Liver (tissue), 9 donors: ENCODE data around the gene CDK15. TPM values are rescaled to one million over a fixed set of nuclear protein-coding genes. Genes with fewer than 3 reads are reported as not detected.

Experiments
- DNase-seq: peaks from one replicate; pipeline ENCODE4 v3.0.0-alpha.2; 2017; ENCODE audit warnings: low spot score
- H3K27ac ChIP-seq, 2 donors: one replicate each; pipeline ENCODE4 v1.7.0; 2013; ENCODE audit warnings: inconsistent platforms in 2 of 2, low read length in 2 of 2, control low read depth in 1 of 2, low read depth in 1 of 2, mild to moderate bottlenecking in 1 of 2
- H3K27me3 ChIP-seq, 4 donors: one replicate each; pipeline versions ENCODE4 v1.6.1 to v1.7.0; 2013; ENCODE audit warnings: low read length in 3 of 4, inconsistent platforms in 1 of 4, mild to moderate bottlenecking in 1 of 4, moderate library complexity in 1 of 4; ENCODE audit not compliant: control insufficient read depth in 4 of 4, insufficient read depth in 4 of 4
- H3K36me3 ChIP-seq, 4 donors: one replicate each; pipeline versions ENCODE4 v1.6.1 to v1.7.0; 2013; ENCODE audit warnings: low read length in 3 of 4, mild to moderate bottlenecking in 3 of 4, low read depth in 1 of 4, moderate library complexity in 1 of 4; ENCODE audit not compliant: control insufficient read depth in 4 of 4, insufficient read depth in 3 of 4
- H3K4me1 ChIP-seq, 4 donors: one replicate each; pipeline versions ENCODE4 v1.6.1 to v1.7.0; 2013; ENCODE audit warnings: low read length in 3 of 4, mild to moderate bottlenecking in 3 of 4, moderate library complexity in 1 of 4; ENCODE audit not compliant: control insufficient read depth in 4 of 4, insufficient read depth in 4 of 4
- H3K4me3 ChIP-seq, 3 donors: one replicate each; pipeline versions ENCODE4 v1.6.1 to v1.7.0; 2013; ENCODE audit warnings: low read length in 3 of 3, control low read depth in 1 of 3, low read depth in 1 of 3, mild to moderate bottlenecking in 1 of 3
- H3K9ac ChIP-seq, 2 donors: one replicate each; pipeline ENCODE4 v1.7.0; 2013; ENCODE audit warnings: low read length in 2 of 2, mild to moderate bottlenecking in 2 of 2, moderate library complexity in 2 of 2, control low read depth in 1 of 2, low read depth in 1 of 2
- H3K9me3 ChIP-seq, 4 donors: one replicate each; pipeline versions ENCODE4 v1.6.1 to v1.7.0; 2013; ENCODE audit warnings: low read length in 3 of 4; ENCODE audit not compliant: control insufficient read depth in 4 of 4
- EGR1 ChIP-seq, 2 donors: IDR thresholded peaks; 2 replicates each; pipeline ENCODE4 v1.6.1; 2016 to 2018; ENCODE audit warnings: antibody characterized with exemption in 2 of 2, low read depth in 2 of 2
- FOXA2 ChIP-seq: IDR thresholded peaks from 2 replicates; pipeline ENCODE4 v1.6.1; 2016; ENCODE audit warnings: antibody characterized with exemption
- GABPA ChIP-seq, 2 donors: IDR thresholded peaks in 1 of 2; conservative IDR thresholded peaks in 1 of 2; 2 replicates each; pipeline ENCODE4 v1.6.1; 2016; ENCODE audit warnings: antibody characterized with exemption in 2 of 2, mild to moderate bottlenecking in 1 of 2, moderate library complexity in 1 of 2
- HNF4A ChIP-seq, 2 donors: conservative IDR thresholded peaks; 2 replicates each; pipeline ENCODE4 v1.6.1; 2016; ENCODE audit warnings: antibody characterized with exemption in 2 of 2, mild to moderate bottlenecking in 2 of 2
- HNF4G ChIP-seq: IDR thresholded peaks from 2 replicates; pipeline ENCODE4 v1.6.1; 2016; ENCODE audit warnings: antibody characterized with exemption
- NR2F2 ChIP-seq: IDR thresholded peaks from 2 replicates; pipeline ENCODE4 v1.6.1; 2016; ENCODE audit warnings: antibody characterized with exemption
- RAD21 ChIP-seq, 2 donors: IDR thresholded peaks; 2 replicates each; pipeline ENCODE4 v1.6.1; 2016; ENCODE audit warnings: antibody characterized with exemption in 2 of 2, mild to moderate bottlenecking in 2 of 2
- RXRA ChIP-seq, 2 donors: IDR thresholded peaks; 2 replicates each; pipeline ENCODE4 v1.6.1; 2017 to 2018; ENCODE audit warnings: antibody characterized with exemption in 2 of 2, mild to moderate bottlenecking in 1 of 2
- SP1 ChIP-seq: IDR thresholded peaks from 2 replicates; pipeline ENCODE4 v1.6.1; 2018; ENCODE audit warnings: antibody characterized with exemption, mild to moderate bottlenecking
- TAF1 ChIP-seq: conservative IDR thresholded peaks from 2 replicates; pipeline ENCODE4 v1.6.1; 2016; ENCODE audit warnings: antibody characterized with exemption, mild to moderate bottlenecking
- WGBS: extraction: QIAGEN DNeasy Blood & Tissue Kit; methylation state at CpG from one replicate; pipeline ENCODE4 v1.1.7; 2013; 5-methylcytosine and 5-hydroxymethylcytosine counted together
- polyA plus RNA-seq, 2 donors: library from polyadenylated mRNA; stranded (reverse) in 1 of 2; unstranded in 1 of 2; fragments of 200-250 nt in 1 of 2; fragments of >200 nt in 1 of 2; fragmentation: Nextera tagmentation in 1 of 2; extraction: Ambion mirVana in 1 of 2; gene quantifications; one replicate each; pipeline versions ENCODE4 v1.2.1 to v1.2.3, GENCODE V29; 2013 to 2015
- total RNA-seq, 2 donors: library from RNA; depleted of rRNA; stranded (reverse); fragments of >200 nt; gene quantifications; one replicate each; pipeline ENCODE4 v1.2.3, GENCODE V29; 2014
- TF ChIP-seq, protein P1 (sequence below): IDR thresholded peaks from 2 replicates; pipeline ENCODE4 v1.6.1; 2016; ENCODE audit warnings: antibody characterized with exemption
- TF ChIP-seq, protein P2 (sequence below): IDR thresholded peaks from 2 replicates; pipeline ENCODE4 v1.6.1; 2016; ENCODE audit warnings: antibody characterized with exemption
- TF ChIP-seq, protein P3 (sequence below): IDR thresholded peaks from 2 replicates; pipeline ENCODE4 v1.6.1; 2016; ENCODE audit warnings: antibody characterized with exemption
- TF ChIP-seq, protein P4 (sequence below): fragments of 150-350 bp; IDR thresholded peaks from 2 replicates; pipeline ENCODE4 v1.5.1; 2017; ENCODE audit warnings: improper control_type of control experiment, low read depth, low read length; ENCODE audit not compliant: missing input control
- donor health status: healthy.
- donor health status: healthy.
- donor health status: healthy.
- donor health status: healthy.
- donor health status: healthy.

Gene CDK15
- total and polyA plus RNA-seq, 4 donors, result under 0.01 to 0.47 (median 0.06) TPM; not detected in 1

DNA sequence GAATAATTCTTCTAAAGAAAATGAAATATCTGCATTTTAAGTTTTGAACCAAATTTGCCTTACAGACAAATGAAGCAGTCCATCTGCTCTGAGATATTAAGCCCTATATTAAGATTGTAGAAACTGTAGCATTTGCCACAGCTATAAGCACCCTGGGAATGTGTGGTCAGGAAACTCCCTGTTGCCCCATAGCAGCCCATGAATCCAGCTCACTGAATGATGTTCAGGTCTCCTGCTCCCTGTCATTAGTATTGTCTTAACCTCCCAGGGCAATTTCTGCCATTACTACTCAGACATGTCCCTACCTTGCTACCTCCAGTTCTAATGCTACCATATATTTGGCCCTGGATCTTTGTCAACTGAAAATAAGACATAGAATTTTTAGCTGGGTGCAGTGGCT, 41.1 kb downstream of the CDK15 start:
- TF ChIP-seq FOXA2 (no peak), EGR1 (IDR thresholded peaks at IDR 0.05; ENCODE audit: low read depth in 2 of 2) (no peak)
- DNase-seq, result no peak
- no peaks in the 10 kb centered on the region for H3K4me1 ChIP-seq
- no peak overlapping the region for H3K9ac ChIP-seq
- H3K27me3 ChIP-seq, result no peaks in the 10 kb centered on the region
- H3K36me3 ChIP-seq, result no peaks in the 10 kb centered on the region
- H3K27ac ChIP-seq, result no peak overlapping the region
- no peak overlapping the region for H3K4me3 ChIP-seq
- H3K9me3 ChIP-seq, result peaks cover 0 to 1% (median 0%) of the 10 kb centered on the region in 4 donors

DNA sequence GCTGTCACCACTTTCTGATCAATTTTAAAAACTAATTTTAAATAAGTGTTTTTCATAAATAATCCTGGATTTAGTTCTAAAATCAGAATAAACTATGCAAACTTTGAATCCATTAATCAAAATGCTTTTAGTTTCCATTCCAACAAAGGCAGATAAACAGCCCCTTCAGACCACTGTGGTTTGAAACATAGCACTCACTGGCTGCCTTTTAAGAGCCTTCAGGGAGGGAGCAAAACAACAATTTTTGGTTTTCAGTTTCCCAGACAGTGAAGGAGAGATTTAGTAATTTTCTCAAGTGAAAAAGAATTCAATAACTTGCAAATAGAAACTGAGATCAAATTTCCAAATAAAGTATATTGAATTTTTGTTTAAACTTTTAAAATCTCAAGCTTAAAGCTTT, 46.1 kb downstream of the CDK15 start:
- TF ChIP-seq RAD21 (IDR thresholded peaks at IDR 0.05) (no peak), GABPA (IDR thresholded peaks at IDR 0.05 in 1 of 2, conservative IDR thresholded peaks at IDR 0.05 in 1 of 2) (no peak), HNF4A (conservative IDR thresholded peaks at IDR 0.05) (no peak), TAF1 (no peak), HNF4G (no peak), NR2F2 (no peak), SP1 (no peak)
- TF ChIP-seq, protein P1, sequence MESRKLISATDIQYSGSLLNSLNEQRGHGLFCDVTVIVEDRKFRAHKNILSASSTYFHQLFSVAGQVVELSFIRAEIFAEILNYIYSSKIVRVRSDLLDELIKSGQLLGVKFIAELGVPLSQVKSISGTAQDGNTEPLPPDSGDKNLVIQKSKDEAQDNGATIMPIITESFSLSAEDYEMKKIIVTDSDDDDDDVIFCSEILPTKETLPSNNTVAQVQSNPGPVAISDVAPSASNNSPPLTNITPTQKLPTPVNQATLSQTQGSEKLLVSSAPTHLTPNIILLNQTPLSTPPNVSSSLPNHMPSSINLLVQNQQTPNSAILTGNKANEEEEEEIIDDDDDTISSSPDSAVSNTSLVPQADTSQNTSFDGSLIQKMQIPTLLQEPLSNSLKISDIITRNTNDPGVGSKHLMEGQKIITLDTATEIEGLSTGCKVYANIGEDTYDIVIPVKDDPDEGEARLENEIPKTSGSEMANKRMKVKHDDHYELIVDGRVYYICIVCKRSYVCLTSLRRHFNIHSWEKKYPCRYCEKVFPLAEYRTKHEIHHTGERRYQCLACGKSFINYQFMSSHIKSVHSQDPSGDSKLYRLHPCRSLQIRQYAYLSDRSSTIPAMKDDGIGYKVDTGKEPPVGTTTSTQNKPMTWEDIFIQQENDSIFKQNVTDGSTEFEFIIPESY, result no peak
- TF ChIP-seq, protein P2, sequence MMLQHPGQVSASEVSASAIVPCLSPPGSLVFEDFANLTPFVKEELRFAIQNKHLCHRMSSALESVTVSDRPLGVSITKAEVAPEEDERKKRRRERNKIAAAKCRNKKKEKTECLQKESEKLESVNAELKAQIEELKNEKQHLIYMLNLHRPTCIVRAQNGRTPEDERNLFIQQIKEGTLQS, result no peak
- TF ChIP-seq, protein P3, sequence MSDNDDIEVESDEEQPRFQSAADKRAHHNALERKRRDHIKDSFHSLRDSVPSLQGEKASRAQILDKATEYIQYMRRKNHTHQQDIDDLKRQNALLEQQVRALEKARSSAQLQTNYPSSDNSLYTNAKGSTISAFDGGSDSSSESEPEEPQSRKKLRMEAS, result no peak
- Histone ChIP-seq H3K4me1 (no peaks in the 10 kb centered on the region), H3K27ac (no peak overlapping the region), H3K4me3 (no peak overlapping the region), H3K36me3 (no peaks in the 10 kb centered on the region), H3K9me3 (peaks cover 0 to 1% (median 0%) of the 10 kb centered on the region in 4 donors), H3K9ac (no peak overlapping the region), H3K27me3 (no peaks in the 10 kb centered on the region)
- DNase-seq, result no peak

DNA sequence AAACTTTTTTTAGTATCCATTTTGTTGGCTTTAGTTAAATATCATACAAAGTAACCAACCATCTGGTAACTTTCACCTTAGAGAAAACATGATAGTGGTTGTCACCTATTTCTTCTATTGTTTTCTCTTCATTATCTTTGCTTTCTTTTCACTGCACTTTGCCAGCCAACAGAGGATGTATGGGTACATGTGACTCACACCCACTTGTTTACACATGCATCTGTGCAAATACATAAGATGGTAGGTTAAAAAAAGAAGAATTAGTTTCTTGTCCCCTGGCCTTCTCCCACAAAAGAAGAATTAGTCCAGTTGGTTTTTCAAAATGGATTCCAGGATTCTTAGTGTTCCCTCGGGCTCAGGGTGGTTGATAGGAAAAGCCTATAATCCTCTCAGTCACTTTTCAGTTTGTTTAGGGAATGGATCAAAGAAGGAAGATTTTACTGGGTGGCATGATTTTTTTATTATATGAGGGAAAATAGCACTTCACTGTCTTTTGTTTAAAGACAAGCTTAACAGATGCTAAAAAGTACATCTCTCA, 46.6 kb downstream of the CDK15 start:
- no peaks in the 10 kb centered on the region for H3K36me3 ChIP-seq
- no peak overlapping the region for H3K9ac ChIP-seq
- no peak overlapping the region for H3K27ac ChIP-seq
- 76% methylated on average over 1 of the region's 1 CpG for WGBS
- no peaks in the 10 kb centered on the region for H3K27me3 ChIP-seq
- H3K9me3 ChIP-seq, result peaks cover 0 to 1% (median 0%) of the 10 kb centered on the region in 4 donors
- H3K4me1 ChIP-seq, result no peaks in the 10 kb centered on the region
- DNase-seq, result no peak
- H3K4me3 ChIP-seq, result no peak overlapping the region
- TF ChIP-seq RAD21 (IDR thresholded peaks at IDR 0.05), result no peak
- TF ChIP-seq, protein P1, result no peak
- no peak for TF ChIP-seq EGR1 (IDR thresholded peaks at IDR 0.05; ENCODE audit: low read depth in 2 of 2)
- TF ChIP-seq NR2F2, result no peak
- TF ChIP-seq, protein P3, result no peak
- TF ChIP-seq, protein P4, sequence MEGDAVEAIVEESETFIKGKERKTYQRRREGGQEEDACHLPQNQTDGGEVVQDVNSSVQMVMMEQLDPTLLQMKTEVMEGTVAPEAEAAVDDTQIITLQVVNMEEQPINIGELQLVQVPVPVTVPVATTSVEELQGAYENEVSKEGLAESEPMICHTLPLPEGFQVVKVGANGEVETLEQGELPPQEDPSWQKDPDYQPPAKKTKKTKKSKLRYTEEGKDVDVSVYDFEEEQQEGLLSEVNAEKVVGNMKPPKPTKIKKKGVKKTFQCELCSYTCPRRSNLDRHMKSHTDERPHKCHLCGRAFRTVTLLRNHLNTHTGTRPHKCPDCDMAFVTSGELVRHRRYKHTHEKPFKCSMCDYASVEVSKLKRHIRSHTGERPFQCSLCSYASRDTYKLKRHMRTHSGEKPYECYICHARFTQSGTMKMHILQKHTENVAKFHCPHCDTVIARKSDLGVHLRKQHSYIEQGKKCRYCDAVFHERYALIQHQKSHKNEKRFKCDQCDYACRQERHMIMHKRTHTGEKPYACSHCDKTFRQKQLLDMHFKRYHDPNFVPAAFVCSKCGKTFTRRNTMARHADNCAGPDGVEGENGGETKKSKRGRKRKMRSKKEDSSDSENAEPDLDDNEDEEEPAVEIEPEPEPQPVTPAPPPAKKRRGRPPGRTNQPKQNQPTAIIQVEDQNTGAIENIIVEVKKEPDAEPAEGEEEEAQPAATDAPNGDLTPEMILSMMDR, result no peak
- no peak for TF ChIP-seq HNF4G
- no peak for TF ChIP-seq RXRA (IDR thresholded peaks at IDR 0.05)
- TF ChIP-seq, protein P2, result no peak
- no peak for TF ChIP-seq TAF1
